IPS-20b (cell line): Measurements from ENCODE around the gene PTPRF.

Experiments used
- H3K27ac ChIP-seq: one replicate; pipeline ENCODE4 v1.5.1; 2013; ENCODE audit warnings: low read length
- H3K27me3 ChIP-seq: 2 replicates; pipeline ENCODE4 v1.6.1; 2013; ENCODE audit warnings: mild to moderate bottlenecking, low read length, inconsistent platforms; ENCODE audit not compliant: insufficient read depth
- H3K36me3 ChIP-seq: 2 replicates; pipeline ENCODE4 v1.6.1; 2013; ENCODE audit warnings: low read depth, mild to moderate bottlenecking, inconsistent platforms, low read length, moderate library complexity; ENCODE audit not compliant: insufficient read depth
- H3K4me1 ChIP-seq: 2 replicates; pipeline ENCODE4 v1.6.1; 2013; ENCODE audit warnings: mild to moderate bottlenecking, control low read depth, inconsistent platforms, low read length, moderate library complexity; ENCODE audit not compliant: insufficient read depth
- H3K4me3 ChIP-seq: 2 replicates; pipeline ENCODE4 v1.5.1; 2013; ENCODE audit warnings: mild to moderate bottlenecking, low read length, inconsistent platforms
- H3K9ac ChIP-seq: 2 replicates; pipeline ENCODE4 v1.6.1; 2013; ENCODE audit warnings: low read depth, mild to moderate bottlenecking, inconsistent platforms, low read length, moderate library complexity
- H3K9me3 ChIP-seq: 2 replicates; pipeline ENCODE4 v1.6.1; 2013; ENCODE audit warnings: mild to moderate bottlenecking, low read depth, low read length, inconsistent platforms; ENCODE audit not compliant: insufficient read depth

PTPRF gene

GRCh38 chr1:43505077-43505780 lies 25.5 kb upstream of the PTPRF start:
- Histone ChIP-seq H3K9me3 (no peaks in the 10 kb centered on the region), H3K36me3 (no peaks in the 10 kb centered on the region), H3K9ac (no peak overlapping the region), H3K27me3 (no peaks in the 10 kb centered on the region), H3K4me3 (no peak overlapping the region), H3K27ac (no peak overlapping the region), H3K4me1 (peaks cover 7% of the 10 kb centered on the region)

DNA sequence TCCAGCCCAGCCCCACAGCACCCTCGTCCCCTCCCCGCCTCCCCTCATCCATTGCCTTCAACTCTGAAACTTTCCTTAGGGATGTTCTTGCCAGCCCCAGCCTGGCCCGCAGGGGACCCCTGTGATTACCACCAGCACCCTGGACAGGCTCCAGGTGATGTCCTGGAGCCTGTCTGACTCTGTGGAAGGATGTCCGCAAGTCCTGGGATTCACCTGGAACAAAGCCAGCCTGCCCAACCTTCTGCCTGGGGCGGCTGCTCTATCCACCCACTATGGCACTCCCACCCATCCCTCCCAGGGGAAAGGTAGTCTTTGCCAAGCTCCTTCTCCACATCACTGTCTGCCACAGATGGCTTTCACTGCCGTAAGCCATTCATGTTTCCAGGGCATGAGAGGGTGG lies 24.4 kb upstream of the PTPRF start:
- H3K27me3 ChIP-seq = no peaks in the 10 kb centered on the region
- H3K9me3 ChIP-seq = no peaks in the 10 kb centered on the region
- no peak overlapping the region for H3K9ac ChIP-seq
- no peak overlapping the region for H3K4me3 ChIP-seq
- H3K4me1 ChIP-seq = peaks cover 7% of the 10 kb centered on the region
- no peak overlapping the region for H3K27ac ChIP-seq
- no peaks in the 10 kb centered on the region for H3K36me3 ChIP-seq

DNA sequence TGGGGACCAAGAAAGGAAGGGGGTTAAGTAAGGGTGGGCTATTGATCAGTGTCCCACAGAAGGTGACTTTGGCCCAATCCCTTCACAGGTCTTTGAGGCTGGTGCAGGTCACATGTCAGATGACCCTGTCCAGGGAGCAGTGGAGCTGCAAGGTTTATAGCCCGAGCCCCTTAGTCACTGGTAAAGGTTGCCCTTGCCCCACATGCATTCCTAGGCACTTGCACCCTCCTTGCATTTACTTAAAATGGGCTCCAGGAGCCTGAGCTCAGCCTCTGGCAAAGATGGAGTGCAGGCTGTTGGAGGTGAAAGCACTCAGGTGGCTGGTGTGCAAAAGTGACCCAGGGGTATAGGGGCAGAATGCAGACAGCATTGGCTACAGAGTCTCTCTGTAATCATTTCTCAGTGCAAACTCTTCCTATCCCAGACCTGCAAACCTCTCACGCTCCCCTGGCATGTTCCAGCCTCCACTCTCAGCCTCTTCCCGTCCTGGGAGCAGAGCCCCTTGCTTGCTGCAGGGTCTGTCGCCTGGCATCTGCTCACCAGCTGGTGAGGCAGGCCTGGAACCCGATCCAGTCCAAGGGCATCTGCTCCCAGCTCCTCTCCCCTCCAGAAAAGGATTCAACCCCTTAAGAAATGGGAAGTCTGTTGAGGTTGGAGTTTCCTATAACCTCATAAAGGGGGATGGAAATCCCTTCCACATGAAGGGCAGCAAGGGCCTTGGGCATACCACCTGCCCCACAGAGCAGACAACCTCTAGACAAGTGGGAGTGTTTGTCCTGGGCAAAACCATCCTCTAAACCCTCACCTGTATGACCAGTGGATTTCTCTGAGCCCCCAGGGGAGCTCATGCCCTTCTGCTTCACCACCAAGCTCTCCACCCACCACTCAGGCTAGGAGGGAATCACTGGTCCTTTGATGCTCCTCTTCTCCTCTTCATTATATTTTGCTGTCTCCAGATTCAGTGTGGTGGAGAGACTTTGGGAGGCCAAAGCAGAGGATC lies 23.1 kb upstream of the PTPRF start:
- Histone ChIP-seq H3K36me3 (no peaks in the 10 kb centered on the region), H3K27ac (no peak overlapping the region), H3K4me3 (no peak overlapping the region), H3K9me3 (peaks cover 3% of the 10 kb centered on the region; the same call in 1 of the 2 replicates), H3K4me1 (peaks cover 7% of the 10 kb centered on the region), H3K27me3 (no peaks in the 10 kb centered on the region), H3K9ac (no peak overlapping the region)

DNA sequence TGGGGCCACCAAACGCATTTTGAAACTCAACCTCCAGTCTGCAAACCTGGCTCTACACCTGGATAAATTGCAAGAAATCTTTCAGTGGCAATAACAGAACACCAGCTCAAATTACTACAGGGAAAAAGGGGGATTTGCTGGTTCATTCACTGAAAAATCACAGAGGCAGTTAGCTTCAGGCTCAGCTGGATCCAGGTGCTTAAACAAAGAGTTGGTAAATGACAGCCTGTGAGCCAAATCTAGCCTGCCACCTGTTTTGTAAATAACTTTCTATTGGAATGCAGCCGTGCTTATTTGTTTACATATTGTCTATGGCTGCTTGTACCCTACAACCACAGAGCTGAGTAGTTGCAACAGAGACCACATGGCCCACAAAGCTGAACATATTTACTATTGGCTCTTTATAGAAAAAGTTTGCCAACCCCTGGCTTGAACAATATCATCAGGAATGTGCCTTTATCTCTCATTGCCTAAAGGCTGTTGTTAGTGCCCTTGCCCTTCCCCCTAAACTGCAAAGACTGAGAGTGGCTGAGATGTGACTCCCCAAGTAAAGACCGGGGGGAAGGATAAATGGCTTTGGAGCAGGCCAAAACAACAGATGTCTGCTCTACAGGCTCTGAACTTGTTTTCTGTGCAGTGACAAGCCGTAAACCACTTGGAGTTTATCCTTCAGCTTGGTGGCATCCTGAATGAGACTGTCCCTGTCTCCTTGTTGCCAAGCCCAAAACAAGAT lies 21.5 kb upstream of the PTPRF start:
- peaks cover 7% of the 10 kb centered on the region for H3K4me1 ChIP-seq
- no peak overlapping the region for H3K27ac ChIP-seq
- H3K27me3 ChIP-seq = no peaks in the 10 kb centered on the region
- no peaks in the 10 kb centered on the region for H3K36me3 ChIP-seq
- H3K9me3 ChIP-seq = peaks cover 3% of the 10 kb centered on the region; the same call in 1 of the 2 replicates
- no peak overlapping the region for H3K4me3 ChIP-seq
- no peak overlapping the region for H3K9ac ChIP-seq

GRCh38 chr1:43509740-43510375 lies 20.8 kb upstream of the PTPRF start:
- Histone ChIP-seq H3K36me3 (no peaks in the 10 kb centered on the region), H3K9ac (no peak overlapping the region), H3K4me1 (peaks cover 8% of the 10 kb centered on the region), H3K9me3 (peaks cover 3% of the 10 kb centered on the region; the same call in 1 of the 2 replicates), H3K27ac (no peak overlapping the region), H3K4me3 (no peak overlapping the region), H3K27me3 (no peaks in the 10 kb centered on the region)

GRCh38 chr1:43510621-43511020 lies 20.1 kb upstream of the PTPRF start:
- Histone ChIP-seq H3K9ac (no peak overlapping the region), H3K27ac (no peak overlapping the region), H3K9me3 (peaks cover 3% of the 10 kb centered on the region; the same call in 1 of the 2 replicates), H3K27me3 (no peaks in the 10 kb centered on the region), H3K4me1 (peaks cover 12% of the 10 kb centered on the region), H3K36me3 (no peaks in the 10 kb centered on the region), H3K4me3 (no peak overlapping the region)

DNA sequence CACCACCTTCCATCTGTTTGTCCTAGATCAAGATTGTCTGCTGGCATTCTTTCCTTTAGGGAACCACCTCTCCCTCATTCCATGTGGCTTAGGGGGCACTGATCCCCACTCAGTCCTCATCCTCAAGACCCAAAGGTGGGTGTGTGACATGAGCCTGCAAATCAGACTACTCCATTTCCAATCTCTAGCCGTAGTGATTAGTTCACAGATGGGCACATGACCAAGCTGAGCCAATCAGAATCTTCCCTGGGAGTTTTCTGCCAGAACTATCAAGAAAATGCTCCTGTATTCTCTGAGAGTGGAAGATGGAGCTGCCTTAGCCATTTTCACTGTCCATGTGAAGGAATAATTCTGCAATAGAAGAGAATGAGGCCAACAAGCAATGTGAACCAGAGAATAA lies 19.3 kb upstream of the PTPRF start:
- Histone ChIP-seq H3K36me3 (no peaks in the 10 kb centered on the region), H3K9ac (no peak overlapping the region), H3K4me3 (no peak overlapping the region), H3K4me1 (peaks cover 12% of the 10 kb centered on the region), H3K27me3 (no peaks in the 10 kb centered on the region), H3K27ac (no peak overlapping the region), H3K9me3 (peaks cover 3% of the 10 kb centered on the region; the same call in 1 of the 2 replicates)

DNA sequence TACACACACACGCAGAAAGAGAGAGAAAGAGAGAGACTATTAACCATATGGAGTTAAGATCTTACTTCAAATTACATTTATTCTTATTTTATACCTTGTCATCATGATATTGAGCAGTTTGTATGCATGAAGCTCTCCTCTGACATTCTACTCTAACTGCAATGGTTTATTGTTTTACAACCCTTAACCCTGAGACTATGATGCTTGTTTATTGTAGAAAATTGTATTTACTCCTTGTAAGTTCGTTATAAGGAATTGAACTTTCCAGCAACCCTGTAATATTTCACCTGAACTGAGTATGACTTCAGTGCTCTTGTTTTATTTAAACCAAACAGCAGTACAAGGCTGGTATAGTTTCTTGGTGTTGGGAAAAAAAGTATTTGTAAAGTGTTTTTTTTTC lies 18.6 kb upstream of the PTPRF start:
- Histone ChIP-seq H3K4me3 (no peak overlapping the region), H3K9me3 (peaks cover 3% of the 10 kb centered on the region; the same call in 1 of the 2 replicates), H3K27me3 (no peaks in the 10 kb centered on the region), H3K9ac (no peak overlapping the region), H3K27ac (no peak overlapping the region), H3K4me1 (peaks cover 12% of the 10 kb centered on the region), H3K36me3 (no peaks in the 10 kb centered on the region)

DNA sequence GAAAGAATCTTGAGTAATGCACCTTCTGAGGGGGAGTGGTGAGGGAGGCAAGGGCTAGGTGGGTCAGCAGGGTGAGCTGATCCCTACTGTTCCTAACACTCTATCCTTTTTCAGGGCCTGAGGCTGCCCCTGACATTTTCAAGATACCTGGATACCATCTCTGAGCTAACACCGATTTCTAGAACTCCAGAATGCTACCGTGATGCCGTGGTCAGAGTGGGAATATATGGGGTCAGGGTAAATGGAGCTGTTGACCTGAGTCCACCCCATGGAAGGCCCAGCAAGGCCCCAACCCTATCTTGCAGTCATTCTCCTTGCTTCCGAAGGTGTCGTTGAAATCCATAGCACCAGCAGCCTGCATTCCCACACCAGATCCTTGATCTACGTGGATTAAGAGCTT lies 18.0 kb upstream of the PTPRF start:
- peaks cover 12% of the 10 kb centered on the region for H3K4me1 ChIP-seq
- no peak overlapping the region for H3K9ac ChIP-seq
- no peaks in the 10 kb centered on the region for H3K36me3 ChIP-seq
- H3K27ac ChIP-seq = no peak overlapping the region
- H3K4me3 ChIP-seq = no peak overlapping the region
- H3K27me3 ChIP-seq = no peaks in the 10 kb centered on the region
- H3K9me3 ChIP-seq = peaks cover 3% of the 10 kb centered on the region; the same call in 1 of the 2 replicates

- Histone ChIP-seq H3K4me1 (peaks cover 12% of the 10 kb centered on the region), H3K36me3 (no peaks in the 10 kb centered on the region), H3K4me3 (no peak overlapping the region), H3K9me3 (peaks cover 3% of the 10 kb centered on the region; the same call in 1 of the 2 replicates), H3K9ac (no peak overlapping the region), H3K27ac (no peak overlapping the region), H3K27me3 (no peaks in the 10 kb centered on the region)
Measured at GRCh38 chr1:43513471-43514173, 17.1 kb upstream of the PTPRF start.
